HUES48 (cell line): ENCODE measurements around the gene ZMYM3.

Source experiments
- H3K27ac ChIP-seq: one replicate; pipeline ENCODE4 v1.7.0; 2013; ENCODE audit warnings: low read depth, low read length, inconsistent platforms
- H3K27me3 ChIP-seq: 2 replicates; pipeline ENCODE4 v1.6.1; 2013; ENCODE audit warnings: mild to moderate bottlenecking, low read length; ENCODE audit not compliant: control insufficient read depth, insufficient read depth
- H3K36me3 ChIP-seq: 2 replicates; pipeline ENCODE4 v1.6.1; 2013; ENCODE audit warnings: low read length; ENCODE audit not compliant: control insufficient read depth, insufficient read depth
- H3K4me1 ChIP-seq: 2 replicates; pipeline ENCODE4 v1.6.1; 2013; ENCODE audit warnings: mild to moderate bottlenecking, low read length; ENCODE audit not compliant: control insufficient read depth, insufficient read depth
- H3K4me3 ChIP-seq: 2 replicates; pipeline ENCODE4 v1.5.1; 2013; ENCODE audit warnings: mild to moderate bottlenecking, low read depth, low read length
- H3K9ac ChIP-seq: 2 replicates; pipeline ENCODE4 v1.6.1; 2013; ENCODE audit warnings: mild to moderate bottlenecking, low read depth, low read length, moderate library complexity
- H3K9me3 ChIP-seq: 2 replicates; pipeline ENCODE4 v1.6.1; 2013; ENCODE audit warnings: low read length; ENCODE audit not compliant: control insufficient read depth, insufficient read depth

The ZMYM3 gene

DNA sequence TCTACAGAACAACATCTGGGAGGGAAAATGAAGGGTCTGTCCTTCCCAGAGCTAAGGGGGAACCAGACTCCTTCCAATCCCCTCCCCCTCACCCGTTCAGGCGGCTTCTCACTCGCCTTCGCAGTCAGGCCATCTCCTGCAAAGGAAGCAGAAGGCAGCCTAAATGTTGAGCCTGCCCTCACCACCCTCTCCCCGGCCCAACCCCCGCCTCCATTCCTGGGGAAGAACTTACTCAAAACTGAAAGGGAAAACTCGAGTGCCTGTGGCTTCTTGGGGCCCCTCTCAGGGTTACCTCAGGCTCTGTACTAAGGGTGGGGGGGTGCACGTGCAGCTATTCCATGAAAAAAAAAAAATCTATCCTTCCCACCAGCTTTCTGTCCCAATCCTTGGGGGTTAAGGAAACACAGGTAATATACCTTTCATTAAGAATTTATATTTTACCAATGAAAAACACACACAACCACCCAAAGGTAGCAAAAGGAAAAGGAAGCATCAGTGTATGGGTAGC is 2.4 kb downstream of the ZMYM3 start:
- peaks cover 18% of the 10 kb centered on the region for H3K9me3 ChIP-seq
- 0 out of 2 replicates have a peak, but pooled peaks cover 3% of the 10 kb centered on the region for H3K4me1 ChIP-seq
- H3K27ac ChIP-seq, result no peak overlapping the region
- H3K9ac ChIP-seq, result no peak overlapping the region
- peak overlapping the region; percentile 81 for H3K4me3 ChIP-seq
- H3K36me3 ChIP-seq, result peaks cover 46% of the 10 kb centered on the region
- no peaks in the 10 kb centered on the region for H3K27me3 ChIP-seq

GRCh38 chrX:71250841-71251240 is 3.1 kb downstream of the ZMYM3 start:
- peaks cover 51% of the 10 kb centered on the region for H3K36me3 ChIP-seq
- H3K9me3 ChIP-seq, result peaks cover 16% of the 10 kb centered on the region
- no peak overlapping the region for H3K4me3 ChIP-seq
- H3K4me1 ChIP-seq, result 0 out of 2 replicates have a peak, but pooled peaks cover 3% of the 10 kb centered on the region
- H3K9ac ChIP-seq, result no peak overlapping the region
- H3K27me3 ChIP-seq, result no peaks in the 10 kb centered on the region
- no peak overlapping the region for H3K27ac ChIP-seq

GRCh38 chrX:71245159-71245558 is 8.8 kb downstream of the ZMYM3 start:
- H3K27ac ChIP-seq, result no peak overlapping the region
- H3K9ac ChIP-seq, result no peak overlapping the region
- H3K27me3 ChIP-seq, result no peaks in the 10 kb centered on the region
- no peak overlapping the region for H3K4me3 ChIP-seq
- H3K9me3 ChIP-seq, result peaks cover 46% of the 10 kb centered on the region
- peaks cover 99% of the 10 kb centered on the region for H3K36me3 ChIP-seq
- H3K4me1 ChIP-seq, result no peaks in the 10 kb centered on the region

DNA sequence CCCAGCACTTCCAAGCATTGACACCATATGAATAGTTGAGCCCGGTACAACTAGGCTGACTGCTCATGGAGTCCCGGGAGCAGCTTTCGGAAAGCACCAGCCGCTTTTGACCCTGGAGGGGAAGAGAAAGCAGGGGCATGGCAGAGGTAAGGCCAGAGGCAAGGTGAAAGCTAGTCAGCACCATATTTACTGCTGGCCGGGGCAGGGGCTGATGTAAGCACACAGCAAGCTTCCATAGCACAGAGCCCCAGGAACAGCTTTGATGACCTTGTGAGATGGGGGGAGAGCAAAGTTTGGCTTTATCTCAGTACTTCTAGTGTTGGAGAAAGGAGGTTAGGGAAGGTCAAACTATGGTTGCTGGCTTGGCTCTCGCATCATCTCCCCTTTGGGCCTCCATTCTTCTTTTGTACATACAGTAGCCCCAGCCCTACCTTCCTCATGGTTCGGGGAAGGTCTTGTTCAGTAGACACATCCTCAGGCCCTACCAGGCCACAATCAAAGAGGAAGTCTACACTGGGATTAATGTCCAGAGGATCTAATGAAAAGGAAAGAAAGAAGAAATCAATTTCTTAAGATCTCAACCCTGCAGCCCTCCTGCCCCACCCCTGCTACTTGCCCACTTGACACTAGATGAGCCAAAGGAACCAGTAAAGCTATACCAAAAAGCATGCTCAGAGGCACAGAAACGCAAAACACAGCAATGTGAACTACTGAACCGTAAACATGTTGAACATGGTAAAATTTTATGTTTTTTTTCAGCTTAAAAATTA is 9.4 kb downstream of the ZMYM3 start:
- H3K9ac ChIP-seq, result no peak overlapping the region
- no peaks in the 10 kb centered on the region for H3K27me3 ChIP-seq
- H3K27ac ChIP-seq, result no peak overlapping the region
- H3K9me3 ChIP-seq, result peaks cover 52% of the 10 kb centered on the region
- no peak overlapping the region for H3K4me3 ChIP-seq
- no peaks in the 10 kb centered on the region for H3K4me1 ChIP-seq
- H3K36me3 ChIP-seq, result peaks cover 99% of the 10 kb centered on the region

GRCh38 chrX:71241301-71241700 is 12.6 kb downstream of the ZMYM3 start:
- no peak overlapping the region for H3K9ac ChIP-seq
- H3K9me3 ChIP-seq, result peaks cover 48% of the 10 kb centered on the region
- H3K4me3 ChIP-seq, result no peak overlapping the region
- H3K36me3 ChIP-seq, result peaks cover 67% of the 10 kb centered on the region
- no peaks in the 10 kb centered on the region for H3K27me3 ChIP-seq
- H3K4me1 ChIP-seq, result no peaks in the 10 kb centered on the region
- no peak overlapping the region for H3K27ac ChIP-seq

DNA sequence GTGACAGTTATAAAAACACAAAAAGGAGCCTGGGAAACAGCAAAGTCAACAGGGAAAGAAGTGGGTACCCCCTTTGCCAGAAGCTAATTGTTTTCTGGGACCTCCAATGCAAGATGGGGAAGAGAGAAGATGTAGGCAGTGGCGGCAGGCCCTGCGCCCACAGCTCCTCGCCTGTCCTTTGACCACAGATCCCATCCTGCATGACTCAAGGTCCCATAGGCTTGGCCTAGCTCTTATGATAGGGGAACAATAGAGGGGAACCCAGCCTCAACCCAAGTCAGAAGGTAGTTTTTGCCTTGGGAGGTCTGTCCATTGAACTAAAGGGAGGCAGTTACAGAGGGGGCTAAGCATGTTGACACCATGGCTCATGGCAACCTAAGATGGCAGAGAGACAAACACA is 14.2 kb downstream of the ZMYM3 start:
- Histone ChIP-seq H3K27me3 (no peaks in the 10 kb centered on the region), H3K36me3 (peaks cover 53% of the 10 kb centered on the region)

DNA sequence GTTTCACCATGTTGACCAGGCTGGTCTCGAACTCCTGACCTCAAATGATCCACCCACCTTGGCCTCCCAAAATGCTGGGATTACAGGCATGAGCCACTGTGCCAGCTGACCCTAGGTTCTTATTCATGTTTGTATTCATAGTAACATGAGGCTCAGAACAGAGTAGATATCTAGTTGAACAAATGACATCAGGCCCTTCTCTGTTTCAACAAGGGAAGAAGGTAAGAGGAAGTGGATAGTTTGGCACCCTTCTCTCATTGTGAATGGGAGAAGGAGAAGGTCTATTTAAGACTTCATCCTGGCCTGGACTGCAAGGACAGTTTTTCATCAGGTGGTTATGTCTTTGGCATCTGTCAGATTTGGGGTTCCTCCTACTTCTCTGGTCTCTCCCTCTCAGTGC is 17.1 kb downstream of the ZMYM3 start:
- H3K27me3 ChIP-seq, result no peaks in the 10 kb centered on the region
- peaks cover 23% of the 10 kb centered on the region for H3K36me3 ChIP-seq
- no peak overlapping the region for H3K27ac ChIP-seq
- H3K9ac ChIP-seq, result no peak overlapping the region
- H3K9me3 ChIP-seq, result peaks cover 34% of the 10 kb centered on the region
- no peaks in the 10 kb centered on the region for H3K4me1 ChIP-seq
- H3K4me3 ChIP-seq, result no peak overlapping the region

More for the DNA sequence above, 14.2 kb downstream of the ZMYM3 start:
- Histone ChIP-seq H3K9ac (no peak overlapping the region), H3K4me1 (no peaks in the 10 kb centered on the region), H3K27ac (no peak overlapping the region), H3K4me3 (no peak overlapping the region), H3K9me3 (peaks cover 43% of the 10 kb centered on the region)

GRCh38 chrX:71235482-71235881 is 18.5 kb downstream of the ZMYM3 start:
- Histone ChIP-seq H3K4me3 (no peak overlapping the region), H3K36me3 (peaks cover 10% of the 10 kb centered on the region), H3K27me3 (no peaks in the 10 kb centered on the region), H3K9me3 (peaks cover 32% of the 10 kb centered on the region), H3K27ac (no peak overlapping the region), H3K4me1 (no peaks in the 10 kb centered on the region), H3K9ac (no peak overlapping the region)

GRCh38 chrX:71228063-71228642 is 25.8 kb downstream of the ZMYM3 start:
- Histone ChIP-seq H3K4me3 (no peak overlapping the region), H3K4me1 (no peaks in the 10 kb centered on the region), H3K9me3 (peaks cover 44% of the 10 kb centered on the region), H3K9ac (no peak overlapping the region), H3K27ac (no peak overlapping the region), H3K36me3 (no peaks in the 10 kb centered on the region), H3K27me3 (no peaks in the 10 kb centered on the region)

GRCh38 chrX:71227370-71228062 is 26.4 kb downstream of the ZMYM3 start:
- Histone ChIP-seq H3K4me1 (no peaks in the 10 kb centered on the region), H3K9me3 (peaks cover 44% of the 10 kb centered on the region), H3K27me3 (no peaks in the 10 kb centered on the region), H3K36me3 (no peaks in the 10 kb centered on the region), H3K9ac (no peak overlapping the region), H3K27ac (no peak overlapping the region), H3K4me3 (no peak overlapping the region)

- no peaks in the 10 kb centered on the region for H3K27me3 ChIP-seq
- H3K4me3 ChIP-seq, result no peak overlapping the region
- H3K27ac ChIP-seq, result no peak overlapping the region
- no peak overlapping the region for H3K9ac ChIP-seq
- peaks cover 40% of the 10 kb centered on the region for H3K9me3 ChIP-seq
- no peaks in the 10 kb centered on the region for H3K36me3 ChIP-seq
- no peaks in the 10 kb centered on the region for H3K4me1 ChIP-seq
Observed at GRCh38 chrX:71225676-71226075, 28.3 kb downstream of the ZMYM3 start.
